Measurements from ENCODE around the gene ANKRD17.

ANKRD17 gene

DNA sequence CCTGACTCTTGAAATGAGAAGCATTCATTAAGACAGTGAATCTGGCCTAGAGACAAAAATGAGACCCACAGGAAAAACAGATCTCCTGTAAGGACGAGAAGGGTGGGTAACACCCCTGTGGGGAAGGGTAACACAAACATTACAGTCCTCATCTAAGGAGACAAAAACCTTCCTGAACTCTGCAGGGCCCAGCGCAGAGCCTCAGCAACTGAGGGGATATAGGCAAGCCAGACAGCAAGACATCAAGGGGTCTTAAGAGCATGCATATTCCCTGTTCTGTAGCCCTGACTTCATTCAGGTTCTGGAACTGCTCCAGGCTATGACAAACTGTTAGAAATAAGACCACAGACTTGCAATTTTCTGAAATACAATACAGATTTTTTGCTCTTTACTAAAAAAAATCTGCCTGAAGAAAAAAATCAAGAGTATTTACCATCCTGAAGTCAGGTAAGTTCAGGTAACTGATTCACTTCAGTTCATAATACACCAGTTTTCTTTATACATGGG is 204.6 kb downstream of the ANKRD17 start:
- no peak for DNase-seq (ENCODE audit: low spot score)

DNA sequence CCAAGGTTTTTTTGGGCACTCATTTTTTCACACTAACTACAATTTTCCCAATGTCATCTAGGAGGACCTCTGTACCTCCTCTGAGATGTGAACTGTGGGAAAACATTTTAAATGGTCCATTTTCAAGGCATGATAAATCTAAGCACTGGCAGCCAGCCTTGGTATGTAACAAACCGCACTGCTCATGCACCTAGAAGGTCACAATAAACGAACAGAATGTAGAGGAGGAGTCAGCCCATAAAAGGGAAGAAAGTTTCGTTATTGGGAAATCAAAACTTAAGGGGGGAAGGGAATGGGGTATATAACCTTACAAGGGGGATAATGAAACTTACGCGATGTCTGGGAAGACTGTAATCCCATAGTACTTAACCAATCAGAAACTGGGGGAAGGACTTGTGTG is 205.5 kb downstream of the ANKRD17 start:
- DNase-seq (ENCODE audit: low spot score), result no peak

DNA sequence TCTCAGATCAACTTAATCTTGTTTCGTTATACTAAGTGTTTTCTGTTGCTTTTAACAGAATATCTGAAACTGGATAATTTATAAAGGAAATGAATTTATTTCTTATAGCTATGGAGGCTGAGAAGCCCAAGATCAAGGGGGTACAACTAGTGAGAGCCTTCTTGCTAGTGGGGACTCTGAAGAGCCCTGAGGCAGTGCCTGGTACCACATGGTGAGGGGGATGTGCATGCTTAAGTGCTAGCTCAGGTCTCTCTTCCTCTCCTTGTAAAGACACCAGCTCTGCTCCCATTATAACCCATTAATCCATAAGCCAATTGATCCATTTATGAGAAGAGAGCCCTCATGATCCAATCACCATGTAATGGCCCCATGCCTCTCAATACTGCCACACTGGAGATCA is 207.0 kb downstream of the ANKRD17 start:
- DNase-seq (ENCODE audit: low spot score), result no peak

DNA sequence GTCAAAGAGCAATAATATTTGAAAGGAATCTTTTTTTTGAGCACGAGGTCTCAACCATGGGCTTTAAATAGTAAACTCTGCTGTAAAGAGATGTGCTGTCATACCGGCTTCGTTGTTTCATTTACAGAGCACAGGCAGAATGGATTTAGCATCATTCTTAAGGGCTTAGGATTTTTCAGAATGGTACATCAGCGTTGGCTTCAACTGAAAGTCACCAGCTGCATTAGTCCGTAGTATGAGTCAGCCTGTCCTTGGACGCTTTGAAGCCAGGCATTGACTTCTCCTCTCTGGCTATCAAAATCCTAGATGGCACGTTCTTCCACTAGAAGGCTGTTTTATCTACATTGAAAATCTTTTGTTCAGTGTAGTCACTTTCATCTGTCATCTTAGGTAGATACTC is 212.7 kb downstream of the ANKRD17 start:
- DNase-seq (ENCODE audit: low spot score), result no peak

DNA sequence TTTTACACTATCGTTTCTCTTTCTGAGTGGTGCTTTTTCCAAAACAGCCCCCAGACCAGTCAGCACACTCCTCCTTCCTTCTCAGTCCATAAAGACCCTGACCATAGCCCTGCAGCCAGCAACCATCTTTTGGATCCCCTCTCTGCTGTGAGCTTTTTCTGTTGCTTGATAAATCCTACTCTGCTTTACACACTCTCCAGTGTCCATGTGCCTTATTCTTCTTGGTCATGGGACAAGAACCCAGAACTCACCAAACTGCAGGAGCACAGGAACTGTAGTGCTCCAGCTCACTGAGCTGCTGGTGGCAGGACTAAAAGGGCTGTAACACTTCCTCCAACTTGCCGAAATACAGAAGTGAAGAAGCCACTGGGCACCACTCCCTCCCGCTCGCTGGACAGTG is 221.5 kb downstream of the ANKRD17 start:
- no peak for DNase-seq (ENCODE audit: low spot score)

DNA sequence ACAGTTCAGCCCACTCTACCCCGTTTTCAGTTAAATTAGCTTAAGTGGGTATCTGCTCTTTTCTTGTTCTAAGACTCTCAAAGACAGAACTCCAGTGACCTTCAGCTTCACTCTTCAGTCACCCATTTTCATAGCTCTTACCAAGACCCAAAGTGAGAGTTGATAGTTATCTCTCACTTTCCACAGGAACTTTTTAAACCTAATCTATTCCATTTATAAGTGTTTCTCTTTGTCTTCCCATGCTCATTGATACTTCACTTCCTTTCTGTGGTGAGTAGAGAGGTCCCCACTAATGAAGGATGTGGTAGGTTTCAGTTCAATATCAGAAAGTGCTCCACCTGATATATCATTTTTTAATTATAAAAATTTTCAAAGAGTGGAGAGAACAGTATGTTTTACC is 222.5 kb downstream of the ANKRD17 start:
- no peak for DNase-seq (ENCODE audit: low spot score)

DNA sequence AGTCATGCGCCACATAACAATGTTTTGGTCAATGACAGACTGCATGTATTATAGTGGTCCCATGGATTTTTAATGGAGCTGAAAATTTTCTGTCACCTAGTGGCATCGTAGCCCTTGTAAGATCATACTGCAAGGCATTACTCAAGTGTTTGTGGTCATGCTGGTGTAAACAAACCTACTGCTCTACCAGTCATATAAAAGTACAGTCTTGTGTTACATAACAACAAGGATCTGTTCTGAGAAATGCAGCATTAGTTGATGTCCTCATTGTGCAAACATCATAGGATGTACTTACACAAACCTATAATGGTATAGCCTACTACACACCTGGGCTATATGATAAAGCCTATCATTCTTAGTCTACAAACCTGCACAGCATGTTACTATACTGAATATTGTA is 223.7 kb downstream of the ANKRD17 start:
- DNase-seq (ENCODE audit: low spot score), result no peak

DNA sequence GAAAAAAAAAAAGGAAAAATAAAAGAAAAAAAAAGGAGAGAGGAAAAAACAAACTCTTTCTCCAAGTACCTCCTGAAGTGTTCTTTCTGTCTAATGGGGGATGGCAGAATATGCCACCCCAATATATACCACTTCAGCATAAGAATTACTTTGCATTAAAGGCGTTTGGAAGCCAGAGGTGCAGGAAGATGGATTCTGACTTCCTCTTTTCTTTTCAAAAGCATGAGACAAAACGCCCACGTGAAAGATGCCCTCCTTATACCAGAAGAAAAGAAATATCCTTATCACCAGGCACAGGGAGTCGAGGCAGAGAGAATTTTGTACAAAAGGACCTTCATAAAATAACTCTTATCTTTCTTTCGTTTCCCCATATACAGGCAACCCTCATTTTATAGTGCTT is 230.0 kb downstream of the ANKRD17 start:
- no peak for DNase-seq (ENCODE audit: low spot score)

All from putamen (tissue), 1 donor.